Measurements from ENCODE around the gene RASSF3. TPM values are rescaled to one million over a fixed set of nuclear protein-coding genes. Genes with fewer than 3 reads are reported as not detected.

Gene RASSF3
- polyA plus RNA-seq, 1 donor (not counting 4 experiments of a cell fraction or from before 2014, with no cell fraction given): 9.6 TPM

DNA sequence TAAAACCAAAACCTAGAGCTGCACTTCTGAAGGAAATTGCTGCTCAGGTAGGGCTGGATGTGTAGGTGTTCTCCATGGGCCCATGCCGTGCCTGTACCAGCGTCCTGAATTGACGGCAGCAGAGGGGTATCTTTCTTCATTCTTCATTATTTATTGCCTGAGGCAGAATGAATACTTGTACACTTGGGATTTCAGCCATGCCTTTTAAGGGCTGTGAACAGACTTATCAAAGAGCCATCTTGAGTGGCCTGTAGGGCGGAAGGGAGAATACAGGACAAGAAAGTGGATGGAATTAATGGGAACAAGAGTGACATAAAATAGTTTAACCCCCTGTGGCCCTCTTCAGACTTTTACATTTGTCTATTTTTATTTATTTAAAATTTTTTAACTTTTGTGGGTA is 61.4 kb downstream of the RASSF3 start:
- Histone ChIP-seq H3K36me3 (ENCODE audit: control insufficient read depth in 2 of 2, extremely low read depth in 1 of 2, insufficient read depth in 2 of 2, low read length in 2 of 2) (peaks cover 0 to 2% of the 10 kb centered on the region in 2 experiments), H3K4me3 (ENCODE audit: control insufficient read depth in 2 of 3, extremely low read depth in 1 of 3, insufficient read depth in 2 of 3, low read depth in 1 of 3, low read length in 3 of 3) (no peak overlapping the region), H3K27ac (ENCODE audit: control insufficient read depth, insufficient read depth, low read length) (no peak overlapping the region), H3K9ac (ENCODE audit: control insufficient read depth, extremely low read depth, insufficient read depth, low read length) (no peak overlapping the region), H3K9me3 (ENCODE audit: control insufficient read depth, low read depth, low read length) (no peaks in the 10 kb centered on the region), H2AFZ (ENCODE audit: control insufficient read depth, low read length) (no peak overlapping the region), H3K4me2 (ENCODE audit: control insufficient read depth, extremely low read depth, insufficient read depth, low read depth, low read length) (no peak overlapping the region), H3K27me3 (ENCODE audit: control insufficient read depth, extremely low read depth, insufficient read depth, low read length) (no peaks in the 10 kb centered on the region), H3K9me1 (ENCODE audit: control insufficient read depth, extremely low read depth, insufficient read depth, low read length) (no peaks in the 10 kb centered on the region), H3K79me2 (ENCODE audit: control insufficient read depth, insufficient read depth, low read length) (peaks cover 11% of the 10 kb centered on the region), H4K20me1 (ENCODE audit: control insufficient read depth, extremely low read depth, insufficient read depth, low read length) (no peaks in the 10 kb centered on the region), H3K4me1 (ENCODE audit: control insufficient read depth, extremely low read depth, insufficient read depth, low read length) (peaks cover 31% of the 10 kb centered on the region)
- FAIRE-seq (no peak), DNase-seq (ENCODE audit: low read depth, low spot score) (no peak)
- TF ChIP-seq, protein P1, sequence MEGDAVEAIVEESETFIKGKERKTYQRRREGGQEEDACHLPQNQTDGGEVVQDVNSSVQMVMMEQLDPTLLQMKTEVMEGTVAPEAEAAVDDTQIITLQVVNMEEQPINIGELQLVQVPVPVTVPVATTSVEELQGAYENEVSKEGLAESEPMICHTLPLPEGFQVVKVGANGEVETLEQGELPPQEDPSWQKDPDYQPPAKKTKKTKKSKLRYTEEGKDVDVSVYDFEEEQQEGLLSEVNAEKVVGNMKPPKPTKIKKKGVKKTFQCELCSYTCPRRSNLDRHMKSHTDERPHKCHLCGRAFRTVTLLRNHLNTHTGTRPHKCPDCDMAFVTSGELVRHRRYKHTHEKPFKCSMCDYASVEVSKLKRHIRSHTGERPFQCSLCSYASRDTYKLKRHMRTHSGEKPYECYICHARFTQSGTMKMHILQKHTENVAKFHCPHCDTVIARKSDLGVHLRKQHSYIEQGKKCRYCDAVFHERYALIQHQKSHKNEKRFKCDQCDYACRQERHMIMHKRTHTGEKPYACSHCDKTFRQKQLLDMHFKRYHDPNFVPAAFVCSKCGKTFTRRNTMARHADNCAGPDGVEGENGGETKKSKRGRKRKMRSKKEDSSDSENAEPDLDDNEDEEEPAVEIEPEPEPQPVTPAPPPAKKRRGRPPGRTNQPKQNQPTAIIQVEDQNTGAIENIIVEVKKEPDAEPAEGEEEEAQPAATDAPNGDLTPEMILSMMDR (optimal IDR thresholded peaks at IDR 0.05 in 1 of 3, IDR thresholded peaks at IDR 0.05 in 1 of 3, conservative IDR thresholded peaks at IDR 0.05 in 1 of 3; ENCODE audit: extremely low read depth in 1 of 3, insufficient read depth in 2 of 3, low read length in 3 of 3): no peak
- dilution Hi-C loops (cut with MboI; ENCODE audit: extremely low pct_ligation_motif_present, low sequenced_read_pairs): no loop called here

GRCh38 chr12:64672925-64673409 is 62.7 kb downstream of the RASSF3 start:
- Histone ChIP-seq H3K9ac (ENCODE audit: control insufficient read depth, extremely low read depth, insufficient read depth, low read length) (no peak overlapping the region), H3K9me3 (ENCODE audit: control insufficient read depth, low read depth, low read length) (no peaks in the 10 kb centered on the region), H3K79me2 (ENCODE audit: control insufficient read depth, insufficient read depth, low read length) (peaks cover 6% of the 10 kb centered on the region), H3K4me1 (ENCODE audit: control insufficient read depth, extremely low read depth, insufficient read depth, low read length) (peaks cover 31% of the 10 kb centered on the region), H2AFZ (ENCODE audit: control insufficient read depth, low read length) (no peak overlapping the region), H3K9me1 (ENCODE audit: control insufficient read depth, extremely low read depth, insufficient read depth, low read length) (no peaks in the 10 kb centered on the region), H3K4me2 (ENCODE audit: control insufficient read depth, extremely low read depth, insufficient read depth, low read depth, low read length) (peak overlapping the region; percentile 20), H3K27me3 (ENCODE audit: control insufficient read depth, extremely low read depth, insufficient read depth, low read length) (no peaks in the 10 kb centered on the region), H3K4me3 (ENCODE audit: control insufficient read depth in 2 of 3, extremely low read depth in 1 of 3, insufficient read depth in 2 of 3, low read depth in 1 of 3, low read length in 3 of 3) (no peak overlapping the region), H4K20me1 (ENCODE audit: control insufficient read depth, extremely low read depth, insufficient read depth, low read length) (no peaks in the 10 kb centered on the region), H3K27ac (ENCODE audit: control insufficient read depth, insufficient read depth, low read length) (peak overlapping the region; percentile 19), H3K36me3 (ENCODE audit: control insufficient read depth in 2 of 2, extremely low read depth in 1 of 2, insufficient read depth in 2 of 2, low read length in 2 of 2) (no peaks in the 10 kb centered on the region)
- no peak for TF ChIP-seq EZH2 (IDR thresholded peaks at IDR 0.05; ENCODE audit: low read length)
- TF ChIP-seq, protein P1 (optimal IDR thresholded peaks at IDR 0.05 in 1 of 3, IDR thresholded peaks at IDR 0.05 in 1 of 3, conservative IDR thresholded peaks at IDR 0.05 in 1 of 3; ENCODE audit: extremely low read depth in 1 of 3, insufficient read depth in 2 of 3, low read length in 3 of 3): no peak
- DNase-seq (ENCODE audit: low read depth, low spot score): no peak
- dilution Hi-C loops (cut with MboI; ENCODE audit: extremely low pct_ligation_motif_present, low sequenced_read_pairs): no loop called here
- no peak for FAIRE-seq

Data from keratinocyte (primary cell).